ENCODE data around the gene USP36.

DNA sequence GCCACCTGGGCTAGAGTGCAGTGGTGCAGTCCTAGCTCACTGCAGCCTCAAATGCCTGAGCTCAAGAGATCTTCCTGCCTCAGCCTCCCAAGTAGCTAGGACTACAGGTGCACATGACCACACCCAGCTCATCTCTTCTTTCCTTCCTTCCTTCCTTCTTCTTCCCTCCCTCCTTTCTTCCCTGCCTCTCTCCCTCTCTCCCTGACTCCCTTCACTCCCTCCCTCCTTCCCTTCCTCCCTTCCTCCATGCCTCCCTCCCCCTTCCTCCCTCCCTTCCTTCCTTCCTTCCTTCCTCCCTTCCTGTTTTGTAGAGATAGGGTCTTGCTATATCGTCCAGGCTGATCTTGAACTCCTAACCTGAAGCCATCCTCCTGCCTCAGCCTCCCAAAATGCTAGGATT lies 23.5 kb upstream of the USP36 start:
- TF ChIP-seq GATA2 (IDR thresholded peaks at IDR 0.05; ENCODE audit: low read depth, low read length) (no peak), GATA3 (IDR thresholded peaks at IDR 0.05; ENCODE audit: low read depth, low read length) (no peak)

All from SH-SY5Y (cell line).